Measurements from ENCODE around the gene CUL9. TPM values are rescaled to one million over a fixed set of nuclear protein-coding genes. Genes with fewer than 3 reads are reported as not detected.
A peak's percentile ranks its signal among the peaks of the same experiment; 100 is the strongest.

CUL9 gene
- total RNA-seq, 1 donor from 2014 or later, result 38.9 TPM

GRCh38 chr6:43189776-43190304, 7.8 kb downstream of the CUL9 start:
- Mint-ChIP-seq H3K4me1 (ENCODE audit: low read depth) (peaks cover 12% of the 10 kb centered on the region), H3K9me3 (no peaks in the 10 kb centered on the region), H3K27ac (no peak overlapping the region), H3K36me3 (ENCODE audit: low read depth) (peaks cover 23% of the 10 kb centered on the region), H3K27me3 (ENCODE audit: insufficient read depth) (no peaks in the 10 kb centered on the region), H3K4me3 (no peak overlapping the region)
- no peak for DNase-seq (ENCODE audit: low spot score)
- intact Hi-C loops (cut with micrococcal nuclease), result no loop called here

GRCh38 chr6:43192911-43193310, 10.9 kb downstream of the CUL9 start:
- Mint-ChIP-seq H3K36me3 (ENCODE audit: low read depth) (peaks cover 29% of the 10 kb centered on the region), H3K27ac (no peak overlapping the region), H3K4me1 (ENCODE audit: low read depth) (no peaks in the 10 kb centered on the region), H3K9me3 (no peaks in the 10 kb centered on the region), H3K4me3 (no peak overlapping the region), H3K27me3 (ENCODE audit: insufficient read depth) (no peaks in the 10 kb centered on the region)
- intact Hi-C loops (cut with micrococcal nuclease), result no loop called here
- no peak for DNase-seq (ENCODE audit: low spot score)

GRCh38 chr6:43193929-43194328, 11.9 kb downstream of the CUL9 start:
- no peak for DNase-seq (ENCODE audit: low spot score)
- Mint-ChIP-seq H3K9me3 (no peaks in the 10 kb centered on the region), H3K4me1 (ENCODE audit: low read depth) (no peaks in the 10 kb centered on the region), H3K4me3 (no peak overlapping the region), H3K27me3 (ENCODE audit: insufficient read depth) (no peaks in the 10 kb centered on the region), H3K27ac (no peak overlapping the region), H3K36me3 (ENCODE audit: low read depth) (peaks cover 29% of the 10 kb centered on the region)
- intact Hi-C loops (cut with micrococcal nuclease), result no loop called here

GRCh38 chr6:43196337-43196736, 14.3 kb downstream of the CUL9 start:
- no peak for DNase-seq (ENCODE audit: low spot score)
- no peaks in the 10 kb centered on the region for H3K4me1 Mint-ChIP-seq (ENCODE audit: low read depth)
- intact Hi-C loops (cut with micrococcal nuclease), result no loop called here
- no peak overlapping the region for H3K27ac Mint-ChIP-seq
- H3K9me3 Mint-ChIP-seq, result no peaks in the 10 kb centered on the region
- peaks cover 42% of the 10 kb centered on the region for H3K36me3 Mint-ChIP-seq (ENCODE audit: low read depth)
- no peak overlapping the region for H3K4me3 Mint-ChIP-seq
- H3K27me3 Mint-ChIP-seq (ENCODE audit: insufficient read depth), result no peaks in the 10 kb centered on the region

- intact Hi-C loops (cut with micrococcal nuclease), result no loop called here
- Mint-ChIP-seq H3K4me3 (no peak overlapping the region), H3K27ac (no peak overlapping the region), H3K4me1 (ENCODE audit: low read depth) (no peaks in the 10 kb centered on the region), H3K9me3 (no peaks in the 10 kb centered on the region), H3K27me3 (ENCODE audit: insufficient read depth) (no peaks in the 10 kb centered on the region), H3K36me3 (ENCODE audit: low read depth) (peaks cover 40% of the 10 kb centered on the region)
- DNase-seq (ENCODE audit: low spot score), result no peak
These were observed 17.9 kb downstream of the CUL9 start for GRCh38 chr6:43199912-43200311.

GRCh38 chr6:43200541-43200940, 18.5 kb downstream of the CUL9 start:
- no peak overlapping the region for H3K27ac Mint-ChIP-seq
- intact Hi-C loops (cut with micrococcal nuclease), result no loop called here
- H3K4me3 Mint-ChIP-seq, result no peak overlapping the region
- H3K27me3 Mint-ChIP-seq (ENCODE audit: insufficient read depth), result no peaks in the 10 kb centered on the region
- no peaks in the 10 kb centered on the region for H3K9me3 Mint-ChIP-seq
- peaks cover 38% of the 10 kb centered on the region for H3K36me3 Mint-ChIP-seq (ENCODE audit: low read depth)
- H3K4me1 Mint-ChIP-seq (ENCODE audit: low read depth), result no peaks in the 10 kb centered on the region
- no peak for DNase-seq (ENCODE audit: low spot score)

GRCh38 chr6:43202451-43202850, 20.5 kb downstream of the CUL9 start:
- Mint-ChIP-seq H3K9me3 (no peaks in the 10 kb centered on the region), H3K4me1 (ENCODE audit: low read depth) (no peaks in the 10 kb centered on the region), H3K27ac (no peak overlapping the region), H3K4me3 (no peak overlapping the region), H3K36me3 (ENCODE audit: low read depth) (peaks cover 35% of the 10 kb centered on the region), H3K27me3 (ENCODE audit: insufficient read depth) (no peaks in the 10 kb centered on the region)
- intact Hi-C loops (cut with micrococcal nuclease), result no loop called here
- DNase-seq (ENCODE audit: low spot score), result no peak

- intact Hi-C loops (cut with micrococcal nuclease), result no loop called here
- H3K4me1 Mint-ChIP-seq (ENCODE audit: low read depth), result no peaks in the 10 kb centered on the region
- DNase-seq (ENCODE audit: low spot score), result no peak
- H3K27me3 Mint-ChIP-seq (ENCODE audit: insufficient read depth), result no peaks in the 10 kb centered on the region
- no peak overlapping the region for H3K4me3 Mint-ChIP-seq
- H3K36me3 Mint-ChIP-seq (ENCODE audit: low read depth), result peaks cover 33% of the 10 kb centered on the region
- H3K9me3 Mint-ChIP-seq, result no peaks in the 10 kb centered on the region
- no peak overlapping the region for H3K27ac Mint-ChIP-seq
These were observed 21.2 kb downstream of the CUL9 start for GRCh38 chr6:43203029-43203717.

- Mint-ChIP-seq H3K4me1 (ENCODE audit: low read depth) (no peaks in the 10 kb centered on the region), H3K4me3 (no peak overlapping the region), H3K9me3 (no peaks in the 10 kb centered on the region), H3K27me3 (ENCODE audit: insufficient read depth) (no peaks in the 10 kb centered on the region), H3K27ac (no peak overlapping the region), H3K36me3 (ENCODE audit: low read depth) (peaks cover 33% of the 10 kb centered on the region)
- DNase-seq (ENCODE audit: low spot score), result no peak
- intact Hi-C loops (cut with micrococcal nuclease), result no loop called here
These were observed 21.7 kb downstream of the CUL9 start for GRCh38 chr6:43203718-43204095.

GRCh38 chr6:43204271-43205105, 22.5 kb downstream of the CUL9 start:
- Mint-ChIP-seq H3K27me3 (ENCODE audit: insufficient read depth) (no peaks in the 10 kb centered on the region), H3K9me3 (no peaks in the 10 kb centered on the region), H3K36me3 (ENCODE audit: low read depth) (peaks cover 33% of the 10 kb centered on the region), H3K27ac (peak overlapping the region; percentile 65), H3K4me1 (ENCODE audit: low read depth) (no peaks in the 10 kb centered on the region), H3K4me3 (no peak overlapping the region)
- no peak for DNase-seq (ENCODE audit: low spot score)
- intact Hi-C loops (cut with micrococcal nuclease), result no loop called here

GRCh38 chr6:43205849-43206248, 23.9 kb downstream of the CUL9 start:
- Mint-ChIP-seq H3K4me3 (no peak overlapping the region), H3K4me1 (ENCODE audit: low read depth) (no peaks in the 10 kb centered on the region), H3K27me3 (ENCODE audit: insufficient read depth) (no peaks in the 10 kb centered on the region), H3K9me3 (no peaks in the 10 kb centered on the region), H3K27ac (no peak overlapping the region), H3K36me3 (ENCODE audit: low read depth) (peaks cover 27% of the 10 kb centered on the region)
- no peak for DNase-seq (ENCODE audit: low spot score)
- intact Hi-C loops (cut with micrococcal nuclease), result no loop called here

- H3K27me3 Mint-ChIP-seq (ENCODE audit: insufficient read depth), result no peaks in the 10 kb centered on the region
- peaks cover 23% of the 10 kb centered on the region for H3K36me3 Mint-ChIP-seq (ENCODE audit: low read depth)
- DNase-seq (ENCODE audit: low spot score), result no peak
- intact Hi-C loops (cut with micrococcal nuclease), result no loop called here
- no peak overlapping the region for H3K27ac Mint-ChIP-seq
- H3K9me3 Mint-ChIP-seq, result no peaks in the 10 kb centered on the region
- no peaks in the 10 kb centered on the region for H3K4me1 Mint-ChIP-seq (ENCODE audit: low read depth)
- H3K4me3 Mint-ChIP-seq, result no peak overlapping the region
These were observed 25.3 kb downstream of the CUL9 start for GRCh38 chr6:43207286-43207685.

GRCh38 chr6:43211955-43212354, 30.0 kb downstream of the CUL9 start:
- Mint-ChIP-seq H3K4me1 (ENCODE audit: low read depth) (no peaks in the 10 kb centered on the region), H3K27ac (no peak overlapping the region), H3K36me3 (ENCODE audit: low read depth) (peaks cover 18% of the 10 kb centered on the region), H3K9me3 (no peaks in the 10 kb centered on the region), H3K27me3 (ENCODE audit: insufficient read depth) (no peaks in the 10 kb centered on the region), H3K4me3 (no peak overlapping the region)
- intact Hi-C loops (cut with micrococcal nuclease), result no loop called here
- DNase-seq (ENCODE audit: low spot score), result no peak

Measured in activated T-helper 1 cell treated with anti-CD3 and anti-CD28 coated beads, Interleukin-12 subunit alpha, Interleukin-12 subunit beta, Interleukin-2, Interleukin-4 antibody, amounts not matched to agents 30 ng/mL and 10 ng/mL and 1 ng/mL, durations not matched to agents 14 hours and 24 hours and 36 hours (primary cell).